ENCODE measurements around the gene SNX27. TPM values are rescaled to one million over a fixed set of nuclear protein-coding genes. Genes with fewer than 3 reads are reported as not detected.
A peak's percentile ranks its signal among the peaks of the same experiment; 100 is the strongest.
"Not testable (repeated sequence)": the region's sequence is repeated elsewhere in the genome, so short reads cannot be mapped to it uniquely, and the experiment has no call there.

Gene SNX27
- polyA plus RNA-seq, 5 donors, result 17.7 to 26.2 (median 22.6) TPM

DNA sequence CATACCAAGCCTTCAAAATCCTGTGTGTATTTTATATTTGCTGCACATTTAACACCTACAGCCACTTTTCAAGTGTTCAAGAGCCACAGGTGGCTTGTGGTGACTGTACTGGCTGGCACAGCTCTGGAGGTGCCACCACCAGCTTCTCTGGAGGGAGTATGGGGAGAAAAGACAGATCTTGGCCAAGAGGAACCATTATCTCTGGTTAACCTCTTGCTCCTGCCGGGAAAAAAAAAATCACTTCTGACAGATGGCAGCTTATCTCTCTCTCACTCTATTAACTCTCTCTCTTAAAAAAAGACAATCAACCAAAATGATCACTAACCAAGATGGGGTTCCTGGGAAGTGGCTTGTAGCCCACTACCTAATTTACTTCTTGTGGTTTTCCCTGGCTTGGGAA lies 108.3 kb downstream of the SNX27 start:
- no peak for DNase-seq

DNA sequence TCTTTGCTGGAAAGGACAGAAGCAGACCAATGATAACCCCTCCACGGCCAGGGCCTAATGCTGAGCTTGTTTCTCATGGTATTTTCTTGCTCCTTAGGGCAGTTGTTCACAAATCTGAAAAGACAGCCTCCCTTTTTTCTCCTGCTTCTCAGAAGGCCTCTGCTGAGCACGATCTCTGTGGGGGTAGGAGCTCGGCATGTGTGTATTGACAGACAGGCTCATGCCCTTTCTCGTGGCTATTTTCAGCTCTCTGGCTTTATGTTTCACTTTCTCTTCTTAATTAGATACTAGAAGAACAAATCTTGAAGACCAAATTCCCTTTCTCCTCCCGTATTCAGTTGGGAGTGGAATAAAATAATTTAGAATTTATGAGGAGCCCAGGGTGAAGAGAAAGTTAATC lies 108.7 kb downstream of the SNX27 start:
- DNase-seq, result no peak

DNA sequence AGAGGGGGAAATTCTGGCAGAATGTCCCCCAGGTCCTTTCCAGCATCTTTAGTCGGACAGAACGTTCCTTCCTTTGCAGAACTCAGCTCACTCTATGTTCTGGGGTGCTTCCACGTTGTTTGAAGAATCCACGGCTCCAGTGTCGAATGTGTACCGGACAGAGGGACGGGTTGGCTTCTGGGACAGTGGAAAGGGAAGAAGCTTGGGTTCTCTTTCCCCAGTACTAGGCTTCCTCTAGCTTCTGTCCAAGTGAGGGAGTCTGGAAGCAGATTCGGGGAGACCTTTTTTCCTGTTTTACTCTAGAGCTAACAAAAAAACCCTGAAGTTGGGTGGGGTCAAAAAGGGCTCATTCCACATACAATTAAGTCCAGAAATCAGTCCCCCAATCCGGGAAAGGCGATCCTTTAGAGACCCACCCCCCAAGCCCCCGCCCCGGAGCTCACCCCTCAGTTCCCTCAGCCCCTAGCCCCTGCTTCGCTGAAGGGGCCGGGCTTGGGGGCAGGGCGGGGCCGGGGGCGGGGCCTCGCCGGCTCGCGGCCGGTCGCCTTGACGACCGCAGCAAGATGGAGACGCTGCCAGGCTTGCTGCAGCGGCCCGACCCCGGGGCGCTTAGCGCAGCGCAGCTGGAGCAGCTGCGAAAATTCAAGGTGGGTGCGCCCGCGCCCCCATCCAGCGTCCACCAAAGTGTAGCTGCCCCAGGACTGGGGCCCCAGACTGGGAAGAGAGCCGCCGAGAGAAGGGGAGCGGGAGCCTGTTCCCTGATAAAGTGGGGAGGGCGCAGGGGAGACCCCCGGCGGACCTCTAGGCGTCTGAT lies 109.3 kb downstream of the SNX27 start, which contains the start of gene RIIAD1:
RIIAD1 (plus strand) TSS at position 549 of the 814 bp plus-strand sequence; CDS start at position 564, 15 bp downstream.
- peak in 1 of 2 donors; percentile 31 for DNase-seq

DNA sequence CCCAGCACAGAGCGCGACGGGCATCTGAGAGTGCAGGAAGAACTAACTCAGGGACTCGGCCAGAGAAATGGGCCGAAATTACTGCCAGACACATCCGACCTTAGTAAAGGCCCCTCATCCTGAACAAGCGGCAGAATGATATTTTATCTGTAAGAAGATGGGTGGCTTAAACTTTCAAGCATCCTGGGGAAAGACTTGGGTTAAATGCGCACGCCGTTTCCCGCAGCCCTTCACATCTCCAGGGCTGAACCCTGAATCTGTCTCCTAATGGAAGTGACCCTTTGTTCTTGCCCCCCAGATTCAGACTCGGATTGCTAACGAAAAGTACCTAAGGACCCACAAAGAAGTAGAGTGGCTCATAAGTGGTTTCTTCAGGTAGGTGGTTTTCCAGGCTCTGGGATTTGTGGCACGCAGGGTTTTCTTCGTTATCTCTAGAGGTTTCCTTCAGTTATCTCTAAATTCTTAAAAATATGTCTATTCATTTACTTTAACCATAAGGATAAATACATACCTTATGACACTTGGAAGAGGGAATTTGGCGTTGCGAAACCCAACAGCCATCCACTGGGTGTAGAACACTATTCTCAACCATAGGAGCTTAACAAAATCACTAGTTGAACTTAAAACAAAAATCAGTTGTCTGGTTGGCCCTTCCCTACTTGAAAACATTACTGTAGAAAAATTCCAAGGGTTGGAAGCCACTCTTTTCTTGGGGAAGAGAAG lies 110.1 kb downstream of the SNX27 start:
- DNase-seq, result no peak

DNA sequence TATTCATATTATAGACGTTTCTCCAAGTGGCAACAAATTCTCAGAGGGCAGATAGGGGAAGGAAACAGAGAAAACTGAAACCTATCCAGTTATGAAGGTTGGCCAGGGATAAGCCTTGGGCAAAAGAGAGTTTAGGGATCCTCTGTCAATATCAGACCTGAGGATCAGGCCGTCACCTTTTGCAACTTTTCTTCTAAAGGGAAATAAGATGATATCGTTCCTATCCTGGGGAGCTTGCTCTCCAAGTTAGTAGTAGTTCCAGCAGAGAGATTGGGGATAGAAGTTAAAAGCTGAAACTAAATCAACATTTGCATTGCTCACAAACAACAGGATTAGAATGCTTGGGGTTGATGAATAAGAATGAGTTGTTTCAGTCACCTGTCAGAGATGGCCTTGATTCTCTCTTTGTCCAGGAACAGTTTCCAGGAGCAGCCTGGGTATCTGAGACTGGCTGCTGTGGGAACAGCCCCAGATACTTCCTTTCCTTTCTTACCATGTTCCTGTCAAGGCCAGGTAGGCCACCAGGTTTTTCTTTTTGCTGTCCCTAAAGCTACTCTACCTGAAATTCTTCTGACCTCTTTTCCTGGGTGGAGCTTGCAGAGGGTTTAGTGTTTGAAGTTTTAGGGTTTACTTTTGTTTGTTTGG lies 112.0 kb downstream of the SNX27 start:
- DNase-seq, result no peak

DNA sequence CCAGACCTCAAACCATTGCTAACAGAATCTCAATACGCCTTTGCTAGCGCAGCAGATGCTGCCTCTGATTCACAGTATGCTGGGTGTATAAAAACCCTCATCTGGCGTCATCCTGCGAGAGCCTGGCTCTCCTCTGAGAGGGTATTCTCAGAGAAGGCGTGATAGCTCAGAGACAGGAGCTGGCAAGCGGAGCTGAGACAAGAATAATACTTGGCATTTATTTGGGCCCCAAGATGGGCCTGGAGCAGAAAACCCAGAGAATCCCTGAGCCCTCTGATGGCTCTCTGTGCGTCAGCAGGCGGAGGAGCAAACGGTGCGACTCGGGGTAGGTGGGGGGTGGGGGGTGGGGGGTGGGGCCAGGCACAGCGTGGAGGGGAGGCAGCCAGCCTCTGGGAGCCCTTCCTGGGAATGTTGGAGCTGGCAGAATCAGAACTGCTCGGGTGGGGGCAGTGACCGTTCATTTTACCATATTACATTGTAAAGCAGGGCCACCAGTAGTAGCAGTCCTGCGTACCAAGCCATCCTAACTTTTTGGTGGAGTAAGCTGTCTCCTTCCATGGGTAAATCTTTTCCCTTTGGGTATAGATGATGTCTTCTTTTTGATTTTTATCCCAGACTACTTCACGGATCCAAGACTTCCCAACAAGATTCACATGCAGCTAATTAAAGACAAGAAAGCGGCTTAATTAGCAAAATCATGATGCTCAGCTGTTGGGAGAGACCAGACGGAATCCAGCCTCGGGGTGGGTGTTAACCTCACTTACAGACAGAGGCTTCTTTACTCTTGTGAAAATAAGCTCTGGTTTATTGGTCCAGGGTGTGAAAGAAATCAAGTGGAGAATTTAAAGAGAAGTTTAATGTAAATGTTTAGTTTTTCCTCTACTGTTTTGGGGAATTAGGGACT lies 116.6 kb downstream of the SNX27 start:
- DNase-seq, result no peak

DNA sequence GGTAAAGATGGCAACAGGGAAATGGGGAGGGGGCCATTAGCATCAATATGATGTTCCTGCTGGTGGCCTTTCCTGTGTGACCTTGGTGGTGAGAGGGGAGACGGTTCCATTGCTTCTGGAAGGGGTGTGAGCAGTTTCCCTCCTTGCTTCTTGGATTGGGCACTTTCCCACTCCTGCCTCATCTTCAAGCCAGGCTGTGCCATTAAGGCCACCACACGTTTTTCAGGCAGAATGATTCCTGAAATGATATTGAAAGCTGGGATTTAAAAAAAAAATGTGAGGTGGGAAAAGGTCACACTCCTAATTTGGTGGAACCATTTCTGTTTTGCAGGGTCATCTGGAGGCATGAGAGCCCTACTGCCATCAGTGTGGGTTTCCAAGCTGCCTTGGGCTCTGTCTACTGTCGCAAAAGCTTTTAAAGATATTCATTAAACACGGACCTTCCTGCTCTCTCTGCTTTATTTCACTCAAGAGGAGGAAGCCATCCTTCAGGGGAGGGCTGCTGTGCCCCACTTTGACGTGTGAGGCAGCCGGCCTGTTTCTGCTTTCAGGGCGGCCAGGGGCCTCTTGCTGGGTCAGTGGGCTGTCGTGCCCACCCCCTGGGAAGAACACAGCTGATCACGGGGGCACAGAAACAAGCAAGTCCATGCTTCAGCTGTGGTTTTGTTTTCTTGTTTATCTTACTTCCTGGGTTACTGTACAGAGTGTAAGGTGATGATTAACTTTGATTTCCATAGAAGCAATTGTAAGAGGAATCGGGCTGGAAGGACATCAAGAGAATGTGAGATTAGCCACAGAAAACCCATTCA lies 117.5 kb downstream of the SNX27 start:
- DNase-seq, result no peak

DNA sequence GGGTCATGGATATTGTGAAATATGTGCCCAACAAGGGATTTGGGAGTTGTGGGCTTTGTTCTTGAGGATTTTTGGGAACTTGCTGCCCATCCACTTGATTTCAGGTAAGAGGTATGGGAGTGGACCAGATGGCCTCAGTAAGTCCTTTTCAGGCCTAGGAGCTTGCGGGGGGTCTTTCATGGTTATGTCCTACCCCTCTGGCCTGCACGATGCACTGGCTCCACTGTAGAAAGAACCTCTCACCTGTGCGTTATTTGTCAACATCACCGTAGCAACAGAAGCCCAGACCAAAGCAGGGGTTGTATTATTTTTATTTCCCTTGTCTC lies 118.1 kb downstream of the SNX27 start:
- no peak for DNase-seq

DNA sequence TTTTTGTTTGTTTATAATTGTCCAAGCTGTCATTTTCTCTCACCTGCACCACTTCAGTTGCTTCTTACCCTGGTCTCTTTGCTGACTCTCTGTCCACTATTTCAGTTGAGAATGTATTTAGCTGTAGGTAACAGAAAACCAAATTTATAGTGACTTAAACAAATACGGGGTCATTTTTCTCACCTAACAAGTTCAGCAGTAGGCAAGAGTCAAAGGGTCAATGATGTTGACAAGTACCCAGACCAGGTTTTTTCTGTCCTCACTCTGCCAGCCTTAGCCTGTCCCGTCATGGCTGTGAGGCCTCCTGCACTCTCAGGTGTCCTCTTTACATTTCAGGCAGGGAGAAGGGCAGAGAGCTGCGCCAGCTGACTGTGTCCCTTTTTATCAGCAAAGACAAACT lies 121.3 kb downstream of the SNX27 start:
- DNase-seq, result no peak

DNA sequence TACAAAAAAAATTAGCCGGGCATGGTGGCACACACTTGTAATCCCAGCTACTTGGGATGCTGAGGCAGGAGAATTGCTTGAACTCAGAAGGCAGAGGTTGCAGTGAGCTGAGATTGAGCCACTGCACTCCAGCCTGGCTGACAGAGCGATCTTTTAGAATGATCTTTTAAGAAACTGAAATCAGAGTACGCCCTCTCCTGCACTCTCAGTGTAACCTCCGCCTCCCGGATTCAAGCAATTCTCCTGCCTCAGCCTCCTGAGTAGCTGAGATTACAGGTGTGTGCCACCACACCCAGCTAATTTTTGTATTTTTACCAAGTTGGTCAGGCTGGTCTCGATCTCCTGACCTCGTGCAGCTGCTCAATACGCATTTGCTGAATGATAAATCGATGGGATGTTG lies 122.1 kb downstream of the SNX27 start:
- DNase-seq, result not testable (repeated sequence)

DNA sequence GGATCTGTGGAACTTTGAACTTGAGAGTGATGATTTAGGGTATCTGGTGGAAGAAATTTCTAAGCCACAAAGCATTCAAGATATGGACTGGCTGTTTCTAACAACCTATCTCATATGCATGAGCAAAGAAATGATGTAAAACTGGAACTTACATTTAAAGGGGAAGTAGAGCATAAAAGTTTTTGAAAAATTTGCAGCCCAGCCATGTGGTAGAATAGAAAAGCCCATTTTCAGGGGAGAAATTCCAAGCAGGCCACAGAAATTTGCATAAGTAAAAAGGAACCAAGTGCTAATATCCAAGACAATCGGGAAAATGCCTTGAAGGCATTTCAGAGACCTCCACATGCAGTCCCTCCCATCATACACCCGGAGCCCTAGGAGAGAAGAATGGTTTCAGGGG lies 125.2 kb downstream of the SNX27 start:
- no peak for DNase-seq

DNA sequence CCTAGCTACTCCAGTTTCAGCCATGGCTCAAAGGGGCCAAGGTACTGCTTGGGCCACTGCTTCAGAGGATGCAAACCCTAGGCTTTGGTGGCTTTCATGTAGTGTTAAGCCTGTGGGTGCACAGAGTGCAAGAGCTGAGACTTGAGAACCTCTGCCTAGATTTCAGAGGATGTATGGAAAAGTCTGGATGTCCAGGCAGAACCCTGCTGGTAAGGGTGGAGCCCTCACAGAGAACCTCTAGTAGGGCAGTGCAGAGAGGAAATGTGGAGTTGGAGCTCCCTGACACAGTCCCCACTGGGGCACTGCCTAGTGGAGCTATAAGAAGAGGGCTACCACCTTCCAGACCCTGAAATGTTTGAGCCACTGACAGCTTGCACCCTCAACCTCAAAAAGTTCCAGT lies 125.6 kb downstream of the SNX27 start:
- DNase-seq, result no peak

DNA sequence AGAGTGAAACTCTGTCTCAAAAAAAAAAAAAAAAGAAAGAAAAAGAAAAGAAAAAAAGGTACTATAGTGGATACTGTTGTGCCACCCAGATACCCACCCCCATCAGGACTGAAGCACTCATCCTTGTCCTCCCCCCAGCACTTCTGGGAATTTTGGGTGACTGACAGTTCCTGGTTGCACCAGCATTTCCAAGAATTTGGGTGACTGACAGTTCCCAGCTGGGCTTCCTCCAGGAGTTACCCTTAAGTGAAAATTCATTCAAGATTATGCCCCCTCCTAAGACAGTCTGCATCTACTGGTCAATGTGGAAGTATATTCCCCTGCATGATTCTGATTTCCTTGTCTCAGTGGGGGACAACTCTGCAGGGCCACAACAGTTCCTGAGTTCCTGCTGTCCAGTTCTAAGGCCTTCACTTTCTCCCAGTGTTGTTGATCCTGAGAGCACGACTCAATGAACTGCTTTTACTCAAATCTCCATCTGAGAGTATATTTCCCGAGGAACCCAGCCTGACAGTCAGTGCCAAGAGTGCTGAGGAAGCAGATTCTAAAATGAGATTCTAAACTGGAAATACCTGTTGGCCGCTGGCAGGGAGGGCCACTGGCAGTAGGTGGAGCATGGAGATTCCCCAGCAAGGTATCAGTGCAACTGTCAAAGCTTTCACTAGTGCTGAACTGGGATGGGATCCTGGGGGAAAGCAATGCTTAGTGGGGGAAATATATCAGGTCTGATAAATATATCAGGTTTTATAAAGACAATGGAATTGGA lies 127.9 kb downstream of the SNX27 start:
- DNase-seq, result no peak

DNA sequence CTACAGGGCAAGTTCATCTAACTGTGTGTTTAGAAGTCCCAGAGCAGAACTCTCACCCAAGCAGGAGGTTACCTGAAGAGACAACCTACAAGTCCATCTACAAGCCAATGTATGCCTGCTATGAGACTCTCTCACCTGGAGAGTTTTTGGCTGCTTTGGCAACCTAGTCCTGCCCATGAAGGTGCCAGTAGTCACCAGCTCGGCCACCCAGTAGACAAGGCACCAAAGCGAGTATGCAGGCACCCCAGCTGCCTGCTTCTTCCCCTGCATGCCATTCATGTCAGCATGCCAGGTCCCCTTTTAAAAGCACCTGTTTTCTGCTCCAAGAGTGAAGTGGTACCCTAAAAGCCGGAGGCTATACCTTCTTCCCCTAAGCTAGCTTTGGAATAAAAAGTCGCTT lies 129.7 kb downstream of the SNX27 start:
- no peak for DNase-seq

Other genes with a start within 250 kb of the SNX27 start
- gene SELENBP1, start 239.3 kb upstream of the SNX27 start, polyA plus RNA-seq (ENCODE audit: insufficient read depth in 1 of 5, insufficient read length in 5 of 5, low replicate concordance in 1 of 5), result 100 to 1,000 TPM in 4 of 5 donors, 10 to 100 TPM in 1; 95.6 to 195 (median 146) TPM
- 100 to 1,000 TPM; 201 to 248 (median 223) TPM for gene PSMB4, start 212.5 kb upstream of the SNX27 start, polyA plus RNA-seq (ENCODE audit: insufficient read depth in 1 of 5, insufficient read length in 5 of 5, low replicate concordance in 1 of 5)
- gene POGZ, start 152.6 kb upstream of the SNX27 start, polyA plus RNA-seq (ENCODE audit: insufficient read depth in 1 of 5, insufficient read length in 5 of 5, low replicate concordance in 1 of 5), result 100 to 1,000 TPM in 4 of 5 donors, 10 to 100 TPM in 1; 90.6 to 150 (median 130) TPM
- 10 to 100 TPM; 32.2 to 49.9 (median 34.6) TPM for gene CGN, start 100.7 kb upstream of the SNX27 start, polyA plus RNA-seq (ENCODE audit: insufficient read depth in 1 of 5, insufficient read length in 5 of 5, low replicate concordance in 1 of 5)
- gene TUFT1, start 71.7 kb upstream of the SNX27 start, polyA plus RNA-seq (ENCODE audit: insufficient read depth in 1 of 5, insufficient read length in 5 of 5, low replicate concordance in 1 of 5), result 1 to 10 TPM; 6.5 to 8.9 (median 7.1) TPM
- 1 to 10 TPM in 2 of 5 donors, under 1 TPM in 3; 0.62 to 1.3 (median 0.83) TPM for gene CELF3, start 104.8 kb downstream of the SNX27 start, polyA plus RNA-seq (ENCODE audit: insufficient read depth in 1 of 5, insufficient read length in 5 of 5, low replicate concordance in 1 of 5)
- 1 to 10 TPM in 4 of 5 donors, under 1 TPM in 1; 0.78 to 2.1 (median 1.7) TPM for gene RIIAD1, start 109.5 kb downstream of the SNX27 start, polyA plus RNA-seq (ENCODE audit: insufficient read depth in 1 of 5, insufficient read length in 5 of 5, low replicate concordance in 1 of 5)
- gene MRPL9, start 151.4 kb downstream of the SNX27 start, polyA plus RNA-seq (ENCODE audit: insufficient read depth in 1 of 5, insufficient read length in 5 of 5, low replicate concordance in 1 of 5), result 100 to 1,000 TPM; 104 to 125 (median 113) TPM
- 10 to 100 TPM in 4 of 5 donors, 1 to 10 TPM in 1; 9.9 to 13.5 (median 11.2) TPM for gene TDRKH, start 178.4 kb downstream of the SNX27 start, polyA plus RNA-seq (ENCODE audit: insufficient read depth in 1 of 5, insufficient read length in 5 of 5, low replicate concordance in 1 of 5)
- gene LINGO4, start 193.4 kb downstream of the SNX27 start, polyA plus RNA-seq (ENCODE audit: insufficient read depth in 1 of 5, insufficient read length in 5 of 5, low replicate concordance in 1 of 5), result under 1 TPM in 4 of 5 donors, not detected in 1; 0.05 to 0.19 (median 0.11) TPM
- 10 to 100 TPM in 3 of 5 donors, 1 to 10 TPM in 2; 6.6 to 11.2 (median 10.7) TPM for gene RORC, start 219.8 kb downstream of the SNX27 start, polyA plus RNA-seq (ENCODE audit: insufficient read depth in 1 of 5, insufficient read length in 5 of 5, low replicate concordance in 1 of 5)
- gene C2CD4D, start 227.8 kb downstream of the SNX27 start, polyA plus RNA-seq (ENCODE audit: insufficient read depth in 1 of 5, insufficient read length in 5 of 5, low replicate concordance in 1 of 5), result under 1 TPM; 0.25 to 0.87 (median 0.35) TPM
- gene THEM5, start 241.7 kb downstream of the SNX27 start, polyA plus RNA-seq (ENCODE audit: insufficient read depth in 1 of 5, insufficient read length in 5 of 5, low replicate concordance in 1 of 5), result 1 to 10 TPM in 3 of 5 donors, under 1 TPM in 2; 0.67 to 1.4 (median 1.1) TPM

Measured in right lung (tissue), 5 donors.